ENCODE measurements around the gene ZNF221. TPM values are rescaled to one million over a fixed set of nuclear protein-coding genes. Genes with fewer than 3 reads are reported as not detected.

Gene ZNF221
- total and polyA plus RNA-seq, 10 of the 15 experiments (the other 5 are each of a cell fraction or from before 2014, with no cell fraction given): 0.15 to 1.7 (median 0.45) TPM; not detected in 1

- TF ChIP-seq, protein P1, sequence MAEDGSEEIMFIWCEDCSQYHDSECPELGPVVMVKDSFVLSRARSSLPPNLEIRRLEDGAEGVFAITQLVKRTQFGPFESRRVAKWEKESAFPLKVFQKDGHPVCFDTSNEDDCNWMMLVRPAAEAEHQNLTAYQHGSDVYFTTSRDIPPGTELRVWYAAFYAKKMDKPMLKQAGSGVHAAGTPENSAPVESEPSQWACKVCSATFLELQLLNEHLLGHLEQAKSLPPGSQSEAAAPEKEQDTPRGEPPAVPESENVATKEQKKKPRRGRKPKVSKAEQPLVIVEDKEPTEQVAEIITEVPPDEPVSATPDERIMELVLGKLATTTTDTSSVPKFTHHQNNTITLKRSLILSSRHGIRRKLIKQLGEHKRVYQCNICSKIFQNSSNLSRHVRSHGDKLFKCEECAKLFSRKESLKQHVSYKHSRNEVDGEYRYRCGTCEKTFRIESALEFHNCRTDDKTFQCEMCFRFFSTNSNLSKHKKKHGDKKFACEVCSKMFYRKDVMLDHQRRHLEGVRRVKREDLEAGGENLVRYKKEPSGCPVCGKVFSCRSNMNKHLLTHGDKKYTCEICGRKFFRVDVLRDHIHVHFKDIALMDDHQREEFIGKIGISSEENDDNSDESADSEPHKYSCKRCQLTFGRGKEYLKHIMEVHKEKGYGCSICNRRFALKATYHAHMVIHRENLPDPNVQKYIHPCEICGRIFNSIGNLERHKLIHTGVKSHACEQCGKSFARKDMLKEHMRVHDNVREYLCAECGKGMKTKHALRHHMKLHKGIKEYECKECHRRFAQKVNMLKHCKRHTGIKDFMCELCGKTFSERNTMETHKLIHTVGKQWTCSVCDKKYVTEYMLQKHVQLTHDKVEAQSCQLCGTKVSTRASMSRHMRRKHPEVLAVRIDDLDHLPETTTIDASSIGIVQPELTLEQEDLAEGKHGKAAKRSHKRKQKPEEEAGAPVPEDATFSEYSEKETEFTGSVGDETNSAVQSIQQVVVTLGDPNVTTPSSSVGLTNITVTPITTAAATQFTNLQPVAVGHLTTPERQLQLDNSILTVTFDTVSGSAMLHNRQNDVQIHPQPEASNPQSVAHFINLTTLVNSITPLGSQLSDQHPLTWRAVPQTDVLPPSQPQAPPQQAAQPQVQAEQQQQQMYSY (CRISPR knock-in tag; IDR thresholded peaks at IDR 0.05): no peak
- no peak for TF ChIP-seq ZNF687 (IDR thresholded peaks at IDR 0.05)
- TF ChIP-seq POLR2A (IDR thresholded peaks at IDR 0.05; ENCODE audit: low read depth, low read length): no peak
- no peak for TF ChIP-seq SMAD5 (IDR thresholded peaks at IDR 0.05; ENCODE audit: low read depth)
- no peak for TF ChIP-seq NKRF (conservative IDR thresholded peaks at IDR 0.05)
Measured at GRCh38 chr19:43966079-43966694, 15.2 kb downstream of the ZNF221 start (continued).

Measured in GM12878 (cell line).